NB4 (cell line): ENCODE data around the gene BATF3.

ENCODE experiments used
- CTCF ChIP-seq: IDR thresholded peaks from one replicate; pipeline ENCODE4 v1.5.1; 2012; ENCODE audit warnings: low read depth, low read length
- POLR2A ChIP-seq: IDR thresholded peaks from 2 replicates; pipeline ENCODE4 v1.6.1; 2011; ENCODE audit warnings: mild to moderate bottlenecking; ENCODE audit not compliant: insufficient read length; ENCODE audit errors: extremely low read depth

- TF ChIP-seq CTCF: no peak
- TF ChIP-seq POLR2A: no peak
These were observed 15.6 kb downstream of the BATF3 start for GRCh38 chr1:212684076-212684475.
